Omental fat pad (tissue), 4 donors: ENCODE measurements around the gene ASTN2. TPM values are rescaled to one million over a fixed set of nuclear protein-coding genes. Genes with fewer than 3 reads are reported as not detected.

Source experiments
- ATAC-seq: fragments of 150-250 bp; one replicate; pipeline ENCODE4 v1.9.1; 2016; ENCODE audit warnings: mild to moderate bottlenecking, moderate library complexity; ENCODE audit not compliant: low FRiP score
- DNase-seq: peaks from one replicate; pipeline ENCODE4 v3.0.0-alpha.2; 2019; ENCODE audit warnings: low spot score
- CTCF ChIP-seq, 3 donors: fragments of 450-650 bp; IDR thresholded peaks; one replicate each; pipeline ENCODE4 v1.5.1; 2016 to 2017; ENCODE audit warnings: antibody characterized with exemption in 3 of 3, mild to moderate bottlenecking in 3 of 3, moderate library complexity in 2 of 3
- total RNA-seq, 4 donors: library from RNA; depleted of rRNA; stranded (reverse); fragments of >200 nt; gene quantifications; one replicate each; pipeline ENCODE4 v1.1.0, GENCODE V29; 2016

Gene ASTN2
- total RNA-seq, result 1 to 10 TPM; 1.1 to 8.4 (median 3.6) TPM

- no peak for ATAC-seq
- TF ChIP-seq CTCF (IDR thresholded peaks at IDR 0.05), result no peak
These were observed at the start of gene ASTN2 for GRCh38 chr9:117414906-117415331. Gene ASTN2, minus strand, starts transcription at chr9:117415057. Its CDS starts 119 bp downstream, at chr9:117414938.

GRCh38 chr9:117462861-117463260 is 48.0 kb upstream of the ASTN2 start:
- TF ChIP-seq CTCF (IDR thresholded peaks at IDR 0.05), result no peak
- DNase-seq, result no peak

More at GRCh38 chr9:117414906-117415331, at the start of gene ASTN2:
- DNase-seq, result no peak

GRCh38 chr9:117461386-117461785 is 46.5 kb upstream of the ASTN2 start:
- TF ChIP-seq CTCF (IDR thresholded peaks at IDR 0.05), result no peak

More at GRCh38 chr9:117462861-117463260, 48.0 kb upstream of the ASTN2 start:
- ATAC-seq, result no peak

GRCh38 chr9:117460743-117461142 is 45.9 kb upstream of the ASTN2 start:
- ATAC-seq (no peak), DNase-seq (no peak)
- TF ChIP-seq CTCF (IDR thresholded peaks at IDR 0.05), result no peak

More at GRCh38 chr9:117461386-117461785, 46.5 kb upstream of the ASTN2 start:
- ATAC-seq (no peak), DNase-seq (no peak)

GRCh38 chr9:117459913-117460312 is 45.1 kb upstream of the ASTN2 start:
- no peak for TF ChIP-seq CTCF (IDR thresholded peaks at IDR 0.05)
- no peak for DNase-seq
- no peak for ATAC-seq

GRCh38 chr9:117458066-117458465 is 43.2 kb upstream of the ASTN2 start:
- ATAC-seq (no peak), DNase-seq (no peak)

More at GRCh38 chr9:117458066-117458465, 43.2 kb upstream of the ASTN2 start:
- no peak for TF ChIP-seq CTCF (IDR thresholded peaks at IDR 0.05)
